Ovary (tissue), 3 donors: ENCODE results near the gene RCSD1.

Experiments used
- CTCF ChIP-seq, 3 donors: fragments of 450-650 bp in 2 of 3; fragments of 200-600 bp in 1 of 3; IDR thresholded peaks; one replicate each; pipeline versions ENCODE4 v1.5.1 to v1.8.0; 2016 to 2022; ENCODE audit warnings: antibody characterized with exemption in 3 of 3, mild to moderate bottlenecking in 1 of 3
- EP300 ChIP-seq: sonication (generic); formaldehyde crosslinking; IDR thresholded peaks from one replicate; pipeline ENCODE4 v1.6.1; 2017; ENCODE audit warnings: antibody characterized with exemption
- POLR2A ChIP-seq: fragments of 450-650 bp; IDR thresholded peaks from one replicate; pipeline ENCODE4 v1.6.1; 2017; ENCODE audit warnings: antibody characterized with exemption, mild to moderate bottlenecking, moderate library complexity
- donor health status: DM: no; HTN: no; CAD: no.

- TF ChIP-seq CTCF (IDR thresholded peaks at IDR 0.05) (no peak), POLR2A (no peak), EP300 (no peak)
These were observed 53.2 kb downstream of the RCSD1 start for GRCh38 chr1:167683226-167683625.
